Aorta (tissue), 5 donors: ENCODE measurements around the gene KAT7. TPM values are rescaled to one million over a fixed set of nuclear protein-coding genes. Genes with fewer than 3 reads are reported as not detected.

Source experiments
- ATAC-seq: fragments of 200-7000 bp; cut with Tn5 transposase; one replicate; pipeline ENCODE4 v1.9.1; 2022; ENCODE audit warnings: moderate library complexity; ENCODE audit not compliant: low FRiP score
- DNase-seq, 2 donors: peaks; one replicate each; pipeline ENCODE4 v3.0.0-alpha.2; 2020
- H3K27ac ChIP-seq, 2 donors: one replicate each; pipeline ENCODE4 v1.5.1; 2013; ENCODE audit warnings: low read length in 2 of 2, mild to moderate bottlenecking in 2 of 2, moderate library complexity in 2 of 2, control low read depth in 1 of 2, inconsistent platforms in 1 of 2, low read depth in 1 of 2
- H3K27me3 ChIP-seq, 2 donors: one replicate each; pipeline ENCODE4 v1.6.1; 2013; ENCODE audit warnings: control low read depth in 1 of 2, low read length in 1 of 2, mild to moderate bottlenecking in 1 of 2, moderate library complexity in 1 of 2; ENCODE audit not compliant: insufficient read depth in 2 of 2, control insufficient read depth in 1 of 2
- H3K36me3 ChIP-seq, 2 donors: one replicate each; pipeline ENCODE4 v1.6.1; 2013; ENCODE audit warnings: control low read depth in 1 of 2, low read length in 1 of 2, mild to moderate bottlenecking in 1 of 2; ENCODE audit not compliant: insufficient read depth in 2 of 2, control insufficient read depth in 1 of 2
- H3K4me1 ChIP-seq, 2 donors: one replicate each; pipeline ENCODE4 v1.6.1; 2013; ENCODE audit warnings: low read length in 2 of 2, control low read depth in 1 of 2, mild to moderate bottlenecking in 1 of 2, moderate library complexity in 1 of 2; ENCODE audit not compliant: insufficient read depth in 2 of 2, control insufficient read depth in 1 of 2
- H3K4me3 ChIP-seq, 2 donors: one replicate each; pipeline ENCODE4 v1.5.1; 2013; ENCODE audit warnings: low read length in 2 of 2, control low read depth in 1 of 2, mild to moderate bottlenecking in 1 of 2
- H3K9me3 ChIP-seq: one replicate; pipeline ENCODE4 v1.6.1; 2013; ENCODE audit warnings: mild to moderate bottlenecking, low read length; ENCODE audit not compliant: control insufficient read depth
- WGBS, 2 donors: extraction: QIAGEN DNeasy Blood & Tissue Kit; methylation state at CpG; one replicate each; pipeline ENCODE4 v1.1.7; 2013; 5-methylcytosine and 5-hydroxymethylcytosine counted together
- intact Hi-C, 2 donors: fragments of 100-400 bp; cut with DNase I; formaldehyde crosslinking; loops; one replicate each; pipeline versions ENCODE4 v1.14.2 to v1.15.0; 2022
- polyA plus RNA-seq, 2 donors: library from polyadenylated mRNA; stranded (reverse); fragments of 200-250 nt; gene quantifications; one replicate each; pipeline ENCODE4 v1.2.3, GENCODE V29; 2013
- total RNA-seq, 2 donors: library from RNA; stranded (reverse); fragmentation: NEBNext Ultra II Directional; extraction: Animal tissue kit (Norgen Biotek cat#: 25700); gene quantifications; one replicate each; pipeline ENCODE4 v1.2.1, GENCODE V29; 2021
- donor health status: healthy with polysubstance abuse.
- donor health status: Bipolar disorder and iron deficiency.
- donor health status: DM: no; HTN: no; CAD: no.
- donor health status: DM: no; HTN: no; CAD: no.
- donor health status: DM: yes; HTN: yes; CAD: no.

KAT7 gene
- total and polyA plus RNA-seq, 4 donors, result 6.1 to 63.9 (median 39.1) TPM

GRCh38 chr17:49814781-49815529 lies 26.5 kb downstream of the KAT7 start:
- no peaks in the 10 kb centered on the region for H3K27me3 ChIP-seq

GRCh38 chr17:49815761-49816281 lies 27.3 kb downstream of the KAT7 start:
- no peak overlapping the region for H3K4me3 ChIP-seq
- peaks cover 0 to 7% of the 10 kb centered on the region in 2 donors for H3K36me3 ChIP-seq
- no peak for ATAC-seq
- intact Hi-C loops, result no loop called here
- H3K9me3 ChIP-seq, result no peaks in the 10 kb centered on the region
- 55 to 59% methylated on average over 9 of the region's 9 CpGs for WGBS, 2 donors
- peak overlapping the region in 1 of 2 donors; percentile 33 for H3K27ac ChIP-seq
- no peak for DNase-seq
- peaks cover 0 to 2% of the 10 kb centered on the region in 2 donors for H3K4me1 ChIP-seq
- H3K27me3 ChIP-seq, result no peaks in the 10 kb centered on the region

More at GRCh38 chr17:49814781-49815529, 26.5 kb downstream of the KAT7 start:
- Histone ChIP-seq H3K4me3 (no peak overlapping the region), H3K27ac (no peak overlapping the region), H3K9me3 (no peaks in the 10 kb centered on the region), H3K36me3 (peaks cover 0 to 7% of the 10 kb centered on the region in 2 donors), H3K4me1 (peaks cover 0 to 2% of the 10 kb centered on the region in 2 donors)
- DNase-seq (no peak), ATAC-seq (no peak)
- intact Hi-C loops, result no loop called here
- WGBS, 2 donors, result 67 to 73% methylated on average over 4 of the region's 4 CpGs

- intact Hi-C loops, result no loop called here
- H3K27ac ChIP-seq, result no peak overlapping the region
- DNase-seq (no peak), ATAC-seq (no peak)
- peaks cover 0 to 13% of the 10 kb centered on the region in 2 donors for H3K36me3 ChIP-seq
- no peak overlapping the region for H3K4me3 ChIP-seq
- no peaks in the 10 kb centered on the region for H3K27me3 ChIP-seq
- no peaks in the 10 kb centered on the region for H3K9me3 ChIP-seq
- 94 to 95% methylated on average over 4 of the region's 4 CpGs for WGBS, 2 donors
- peaks cover 0 to 2% of the 10 kb centered on the region in 2 donors for H3K4me1 ChIP-seq
Observed at GRCh38 chr17:49817993-49818392, 29.5 kb downstream of the KAT7 start.

- intact Hi-C loops, result no loop called here
- H3K4me3 ChIP-seq, result no peak overlapping the region
- no peaks in the 10 kb centered on the region for H3K27me3 ChIP-seq
- ATAC-seq (no peak), DNase-seq (no peak)
- H3K9me3 ChIP-seq, result no peaks in the 10 kb centered on the region
- no peak overlapping the region for H3K27ac ChIP-seq
- peaks cover 0 to 17% of the 10 kb centered on the region in 2 donors for H3K36me3 ChIP-seq
- H3K4me1 ChIP-seq, result no peaks in the 10 kb centered on the region
- WGBS, 2 donors, result 90 to 94% methylated on average over 5 of the region's 5 CpGs
Observed at GRCh38 chr17:49819138-49819537, 30.7 kb downstream of the KAT7 start.

GRCh38 chr17:49819651-49820050 lies 31.2 kb downstream of the KAT7 start:
- peaks cover 0 to 17% of the 10 kb centered on the region in 2 donors for H3K36me3 ChIP-seq
- H3K27ac ChIP-seq, result no peak overlapping the region

GRCh38 chr17:49820773-49821172 lies 32.3 kb downstream of the KAT7 start:
- H3K4me1 ChIP-seq, result no peaks in the 10 kb centered on the region
- DNase-seq, result no peak
- intact Hi-C loops, result no loop called here
- H3K9me3 ChIP-seq, result no peaks in the 10 kb centered on the region
- H3K27ac ChIP-seq, result no peak overlapping the region
- no peak overlapping the region for H3K4me3 ChIP-seq
- 78 to 89% methylated on average over 1 of the region's 1 CpG for WGBS, 2 donors
- no peaks in the 10 kb centered on the region for H3K27me3 ChIP-seq
- peaks cover 3 to 17% of the 10 kb centered on the region in 2 donors for H3K36me3 ChIP-seq
- no peak for ATAC-seq

More at GRCh38 chr17:49819651-49820050, 31.2 kb downstream of the KAT7 start:
- intact Hi-C loops, result no loop called here
- WGBS, 2 donors, result 92 to 93% methylated on average over 2 of the region's 2 CpGs
- ATAC-seq (no peak), DNase-seq (no peak)
- Histone ChIP-seq H3K4me1 (no peaks in the 10 kb centered on the region), H3K27me3 (no peaks in the 10 kb centered on the region), H3K4me3 (no peak overlapping the region), H3K9me3 (no peaks in the 10 kb centered on the region)

- intact Hi-C loops, result no loop called here
- DNase-seq (no peak), ATAC-seq (no peak)
- H3K9me3 ChIP-seq, result no peaks in the 10 kb centered on the region
- H3K36me3 ChIP-seq, result peaks cover 7 to 17% of the 10 kb centered on the region in 2 donors
- no peak overlapping the region for H3K4me3 ChIP-seq
- no peaks in the 10 kb centered on the region for H3K4me1 ChIP-seq
- no peaks in the 10 kb centered on the region for H3K27me3 ChIP-seq
- H3K27ac ChIP-seq, result no peak overlapping the region
- WGBS, 2 donors, result 91 to 95% methylated on average over 2 of the region's 2 CpGs
Observed at GRCh38 chr17:49821466-49821865, 33.0 kb downstream of the KAT7 start.

GRCh38 chr17:49821916-49822315 lies 33.4 kb downstream of the KAT7 start:
- intact Hi-C loops, result no loop called here
- H3K27ac ChIP-seq, result no peak overlapping the region
- no peak for ATAC-seq
- no peaks in the 10 kb centered on the region for H3K9me3 ChIP-seq
- H3K4me1 ChIP-seq, result no peaks in the 10 kb centered on the region
- WGBS, 2 donors, result 86 to 96% methylated on average over 1 of the region's 1 CpG
- no peak overlapping the region for H3K4me3 ChIP-seq
- H3K27me3 ChIP-seq, result no peaks in the 10 kb centered on the region
- H3K36me3 ChIP-seq, result peaks cover 7 to 20% of the 10 kb centered on the region in 2 donors
- no peak for DNase-seq

- H3K27ac ChIP-seq, result no peak overlapping the region
- peaks cover 7 to 19% of the 10 kb centered on the region in 2 donors for H3K36me3 ChIP-seq
- H3K4me1 ChIP-seq, result no peaks in the 10 kb centered on the region
- H3K9me3 ChIP-seq, result no peaks in the 10 kb centered on the region
- H3K27me3 ChIP-seq, result no peaks in the 10 kb centered on the region
- no peak overlapping the region for H3K4me3 ChIP-seq
- intact Hi-C loops, result no loop called here
- DNase-seq (no peak), ATAC-seq (peak; percentile 46)
- 69 to 76% methylated on average over 2 of the region's 2 CpGs for WGBS, 2 donors
Observed at GRCh38 chr17:49822829-49823228, 34.3 kb downstream of the KAT7 start.
